Activated CD4-positive, alpha-beta T cell treated with anti-CD3 and anti-CD28 coated beads for 4 hours (primary cell): ENCODE results near the gene ORMDL2.
"Not testable (repeated sequence)": the region's sequence is repeated elsewhere in the genome, so short reads cannot be mapped to it uniquely, and the experiment has no call there.

ENCODE experiments used
- DNase-seq, 2 donors: peaks; one replicate each; pipeline ENCODE4 v3.0.0-alpha.2; 2020

The ORMDL2 gene

DNA sequence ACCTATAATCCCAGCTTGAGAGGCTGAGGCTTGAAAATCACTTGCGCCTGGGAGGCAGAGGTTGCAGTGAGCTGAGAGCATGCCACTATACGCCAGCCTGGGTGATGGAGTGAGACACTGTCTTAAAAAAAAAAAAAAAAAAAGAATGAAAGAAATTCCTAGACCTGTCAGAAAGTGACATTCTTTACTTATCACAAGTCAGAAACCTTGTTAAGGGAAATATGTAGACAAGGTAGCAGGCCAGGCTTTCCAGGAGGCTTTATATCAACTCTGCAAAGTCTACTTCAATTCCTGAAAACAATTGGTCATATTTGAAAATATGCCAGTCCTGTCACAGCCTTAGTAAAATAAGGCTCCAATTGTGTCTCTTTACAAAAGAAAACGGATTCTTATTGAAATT is 44.0 kb downstream of the ORMDL2 start:
- DNase-seq, result no peak

- DNase-seq, result no peak
These were observed 44.4 kb downstream of the ORMDL2 start for GRCh38 chr12:55862286-55862685.

- DNase-seq, result not testable (repeated sequence)
These were observed 45.1 kb downstream of the ORMDL2 start for GRCh38 chr12:55862931-55863330.

DNA sequence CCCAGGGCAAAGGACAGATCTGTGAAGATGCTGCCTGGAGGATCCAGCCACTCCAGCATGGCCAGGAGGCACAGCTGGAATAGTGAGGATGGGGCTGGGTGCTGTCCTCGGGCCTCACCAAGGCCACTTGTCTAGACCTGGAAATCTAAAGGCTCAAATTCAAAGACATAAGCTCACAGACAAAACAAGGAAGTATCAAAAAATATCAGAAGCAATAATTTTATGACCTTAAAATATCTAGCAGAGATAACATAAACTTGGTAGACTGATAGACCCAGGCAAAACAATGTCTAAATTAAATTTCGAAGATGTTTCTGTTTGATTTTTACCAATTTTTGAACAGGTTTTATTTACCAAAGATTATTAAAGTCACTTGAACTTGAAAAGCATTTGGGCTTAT is 47.5 kb downstream of the ORMDL2 start:
- DNase-seq, result no peak

DNA sequence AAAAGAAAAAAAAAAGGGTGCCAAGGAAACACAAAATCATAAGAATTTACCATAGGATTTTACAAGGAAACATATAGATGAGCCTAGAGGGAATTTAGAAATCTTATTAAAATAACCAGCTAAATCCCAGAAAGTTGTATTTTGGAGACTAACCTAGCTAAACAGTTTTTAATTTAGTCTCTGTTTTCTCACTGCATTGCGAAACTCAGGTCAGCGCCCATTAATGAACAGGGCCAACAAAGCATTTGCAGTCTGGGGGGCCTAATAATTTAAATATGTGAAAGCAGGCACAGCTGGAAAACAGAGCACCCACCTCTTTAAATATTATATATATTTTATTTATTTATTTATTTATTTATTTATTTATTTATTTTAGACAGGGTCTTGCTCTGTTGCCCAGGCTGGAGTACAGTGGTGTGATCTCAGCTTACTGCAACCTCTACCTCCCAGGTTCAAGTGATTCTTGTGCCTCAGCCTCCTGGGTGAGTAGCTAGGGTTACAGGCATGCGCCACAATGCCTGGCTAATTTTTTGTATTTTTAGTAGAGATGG is 48.7 kb downstream of the ORMDL2 start:
- DNase-seq, result not testable (repeated sequence)
